HepG2 (cell line): ENCODE data around the gene CFAP73. TPM values are rescaled to one million over a fixed set of nuclear protein-coding genes. Genes with fewer than 3 reads are reported as not detected.
"Not testable (repeated sequence)": the region's sequence is repeated elsewhere in the genome, so short reads cannot be mapped to it uniquely, and the experiment has no call there.

ENCODE experiments used
- ATAC-seq: fragments of 200-7000 bp; cut with Tn5 transposase; 3 replicates; pipeline ENCODE4 v1.9.1; 2020; ENCODE audit warnings: mild to moderate bottlenecking, moderate library complexity
- BruUV-seq: library from RNA; stranded (reverse); fragments of 400-500 nt; replicated peaks from 2 replicates; lab custom pipeline; 2021; lab: Mats Ljungman, UMichigan
- CTCF ChIA-PET: fragments of 300-600 bp; formaldehyde crosslinking; extraction: SDS; loops from one replicate; lab custom pipeline; 2021; ENCODE audit warnings: low total read pairs, inconsistent platforms, low intra/inter-chr PET ratio; lab: Yijun Ruan, JAX
- POLR2A ChIA-PET: fragments of 350-600 bp; sonication (Branson Sonifier 250); formaldehyde crosslinking; loops from one replicate; lab custom pipeline; 2020; ENCODE audit warnings: antibody characterized with exemption, inconsistent platforms; lab: Yijun Ruan, JAX
- DNase-seq: peaks from one replicate; pipeline ENCODE4 v3.0.0-alpha.2; 2015; ENCODE audit warnings: low spot score
- FAIRE-seq: peaks from 3 replicates; lab custom pipeline; 2011; peaks lifted over from hg19 to GRCh38; lab: Jason Lieb, UNC
- H2AFZ ChIP-seq: one replicate; pipeline ENCODE4 v1.6.1; 2011; ENCODE audit warnings: low read length, inconsistent platforms
- H3K27ac ChIP-seq: fragments of 300-600 bp; 3 replicates; pipeline ENCODE4 v1.8.0; 2011; ENCODE audit warnings: mixed run types, mild to moderate bottlenecking, mixed read lengths, low read length, inconsistent platforms; ENCODE audit not compliant: insufficient read depth; ENCODE audit errors: extremely low read length
- H3K27me3 ChIP-seq, 2 experiments: fragments of 200-600 bp in 1 of 2; 2 replicates in 1 of 2; 3 replicates in 1 of 2; pipeline versions ENCODE4 v1.6.0 to v1.8.0; 2011; ENCODE audit warnings: low read length in 2 of 2, mild to moderate bottlenecking in 2 of 2, moderate library complexity in 2 of 2, inconsistent platforms in 1 of 2; ENCODE audit not compliant: insufficient read depth in 2 of 2, control insufficient read depth in 1 of 2
- H3K36me3 ChIP-seq, 2 experiments: fragments of 200-600 bp in 1 of 2; replicated peaks in 1 of 2; 2 replicates in 1 of 2; 3 replicates in 1 of 2; pipeline versions ENCODE4 v1.5.1 to v1.8.0; 2011; ENCODE audit warnings: low read length in 2 of 2, inconsistent platforms in 1 of 2; ENCODE audit not compliant: insufficient read depth in 2 of 2, control insufficient read depth in 1 of 2
- H3K4me1 ChIP-seq: 2 replicates; pipeline ENCODE4 v1.5.1; 2012; ENCODE audit warnings: low read length, inconsistent platforms; ENCODE audit not compliant: insufficient read depth
- H3K4me2 ChIP-seq: 2 replicates; pipeline ENCODE4 v1.6.0; 2011; ENCODE audit warnings: low read depth, low read length, inconsistent platforms
- H3K4me3 ChIP-seq, 3 experiments: fragments of 200-600 bp in 1 of 3; sonication (generic), shearing (Covaris generic) in 1 of 3; replicated peaks in 1 of 3; 2 replicates each; pipeline ENCODE4 v1.5.1; 2011 to 2016; ENCODE audit warnings: low read length in 3 of 3, inconsistent platforms in 2 of 3, low read depth in 2 of 3, mild to moderate bottlenecking in 2 of 3, control low read depth in 1 of 3, mixed read lengths in 1 of 3; ENCODE audit not compliant: insufficient read depth in 1 of 3
- H3K79me2 ChIP-seq: one replicate; pipeline ENCODE4 v1.6.1; 2011; ENCODE audit warnings: low read length, inconsistent platforms; ENCODE audit not compliant: insufficient read depth
- H3K9ac ChIP-seq: 2 replicates; pipeline ENCODE4 v1.6.0; 2011; ENCODE audit warnings: mild to moderate bottlenecking, low read depth, low read length, inconsistent platforms; ENCODE audit not compliant: insufficient read depth
- H3K9me3 ChIP-seq: 2 replicates; pipeline ENCODE4 v1.5.1; 2012; ENCODE audit warnings: mild to moderate bottlenecking, low read length
- H4K20me1 ChIP-seq: 2 replicates; pipeline ENCODE4 v1.6.0; 2011; ENCODE audit warnings: inconsistent platforms, mild to moderate bottlenecking, low read length, moderate library complexity; ENCODE audit not compliant: insufficient read depth
- EED ChIP-seq: sonication (generic); formaldehyde crosslinking; IDR thresholded peaks from 2 replicates; pipeline ENCODE4 v1.5.0; 2020; ENCODE audit warnings: mild to moderate bottlenecking, missing genetic modification reagents
- GABPB1 ChIP-seq: IDR thresholded peaks from 2 replicates; pipeline ENCODE4 v1.6.1; 2016; ENCODE audit warnings: mild to moderate bottlenecking, missing genetic modification reagents, moderate library complexity, missing compliant biosample characterization
- HNRNPL ChIP-seq: fragments of 200-400 bp; formaldehyde crosslinking; IDR thresholded peaks from 2 replicates; pipeline ENCODE4 v1.6.1; 2017; ENCODE audit warnings: mild to moderate bottlenecking, low read depth, low read length
- KLF13 ChIP-seq: sonication (generic); formaldehyde crosslinking; IDR thresholded peaks from 2 replicates; pipeline ENCODE4 v1.4.0; 2020; ENCODE audit warnings: mild to moderate bottlenecking, missing genetic modification reagents
- MNT ChIP-seq: fragments of 450-650 bp; IDR thresholded peaks from 2 replicates; pipeline ENCODE4 v1.6.1; 2016
- RFX5 ChIP-seq: IDR thresholded peaks from 2 replicates; pipeline ENCODE4 v1.6.1; 2011; ENCODE audit warnings: low read depth, low read length, improper control_type of control experiment
- TCF7L2 ChIP-seq: IDR thresholded peaks from 2 replicates; pipeline ENCODE4 v1.6.1; 2011; ENCODE audit warnings: mild to moderate bottlenecking, low read depth, low read length, moderate library complexity
- ZMAT3 ChIP-seq: sonication (generic); formaldehyde crosslinking; conservative IDR thresholded peaks from 2 replicates; pipeline ENCODE4 v1.7.0; 2021; ENCODE audit warnings: missing genetic modification reagents
- ZNF121 ChIP-seq: sonication (generic); formaldehyde crosslinking; IDR thresholded peaks from 2 replicates; pipeline ENCODE4 v1.5.0; 2020; ENCODE audit warnings: mild to moderate bottlenecking, missing genetic modification reagents
- ZNF260 ChIP-seq: sonication (generic); formaldehyde crosslinking; IDR thresholded peaks from 2 replicates; pipeline ENCODE4 v1.4.0; 2020; ENCODE audit warnings: missing genetic modification reagents, low read depth, mild to moderate bottlenecking, borderline replicate concordance
- ZNF350 ChIP-seq: sonication (generic); formaldehyde crosslinking; IDR thresholded peaks from 2 replicates; pipeline ENCODE4 v1.4.0; 2020; ENCODE audit warnings: mild to moderate bottlenecking, low read depth, missing genetic modification reagents, borderline replicate concordance
- WGBS: methylation state at CpG from one replicate; pipeline ENCODE4 v1.1.6; 2017; ENCODE audit warnings: low lambda C conversion rate; 5-methylcytosine and 5-hydroxymethylcytosine counted together
- in situ Hi-C: cut with HindIII; loops from 2 replicates; pipeline ENCODE4 v1.10.0; 2017; ENCODE audit warnings: low pct_unique_long_range_greater_than_20kb; ENCODE audit not compliant: extremely low pct_ligation_motif_present
- intact Hi-C: fragments of 100-400 bp; cut with micrococcal nuclease; formaldehyde crosslinking; loops from one replicate; pipeline ENCODE4 v1.10.0; 2022; ENCODE audit not compliant: unreplicated experiment
- polyA plus RNA-seq, 8 experiments: library from polyadenylated mRNA; depleted of rRNA in 3 of 8; stranded (reverse) in 7 of 8; unstranded in 1 of 8; fragments of >200 nt; fragmentation: Illumina TruSeq in 4 of 8; extraction: Trizol in 4 of 8; gene quantifications; 2 replicates each; pipeline versions ENCODE4 v1.2.1 to v1.2.3, GENCODE V29; 2011 to 2016; ENCODE audit warnings: low read depth in 4 of 8, missing spikeins in 1 of 8, mixed read lengths in 1 of 8; ENCODE audit not compliant: insufficient read depth in 1 of 8
- total RNA-seq, 5 experiments: library from RNA; depleted of rRNA; stranded (reverse); fragments of >200 nt; fragmentation: Illumina TruSeq; extraction: Trizol; gene quantifications; 2 replicates each; pipeline ENCODE4 v1.2.3, GENCODE V29; 2016; ENCODE audit warnings: low read depth in 1 of 5
- TF ChIP-seq, protein P1 (sequence below): IDR thresholded peaks from 2 replicates; pipeline ENCODE4 v1.4.0; 2020; ENCODE audit warnings: mild to moderate bottlenecking, missing genetic modification reagents

The CFAP73 gene
- total and polyA plus RNA-seq, 2 of the 13 experiments (the other 11 are each of a cell fraction or from before 2014, with no cell fraction given): not detected

- WGBS: 23% methylated on average over 3 of the region's 3 CpGs
- H4K20me1 ChIP-seq, H3K4me3 ChIP-seq, H3K79me2 ChIP-seq, H2AFZ ChIP-seq, H3K4me2 ChIP-seq, H3K9me3 ChIP-seq, ATAC-seq, POLR2A ChIA-PET, intact Hi-C loops, H3K36me3 ChIP-seq, H3K9ac ChIP-seq, CTCF ChIA-PET, FAIRE-seq, DNase-seq, in situ Hi-C loops, H3K27ac ChIP-seq, BruUV-seq: not testable (repeated sequence)
- H3K4me1 ChIP-seq: peaks cover 11% of the 10 kb centered on the region
- H3K27me3 ChIP-seq: peaks cover 2 to 14% of the 10 kb centered on the region in 2 experiments; a peak in 4 of 5 replicates
- peak; percentile 85 for TF ChIP-seq ZNF121 (CRISPR knock-in tag)
Observed at GRCh38 chr12:113141716-113142115, 7.8 kb upstream of the CFAP73 start.

DNA sequence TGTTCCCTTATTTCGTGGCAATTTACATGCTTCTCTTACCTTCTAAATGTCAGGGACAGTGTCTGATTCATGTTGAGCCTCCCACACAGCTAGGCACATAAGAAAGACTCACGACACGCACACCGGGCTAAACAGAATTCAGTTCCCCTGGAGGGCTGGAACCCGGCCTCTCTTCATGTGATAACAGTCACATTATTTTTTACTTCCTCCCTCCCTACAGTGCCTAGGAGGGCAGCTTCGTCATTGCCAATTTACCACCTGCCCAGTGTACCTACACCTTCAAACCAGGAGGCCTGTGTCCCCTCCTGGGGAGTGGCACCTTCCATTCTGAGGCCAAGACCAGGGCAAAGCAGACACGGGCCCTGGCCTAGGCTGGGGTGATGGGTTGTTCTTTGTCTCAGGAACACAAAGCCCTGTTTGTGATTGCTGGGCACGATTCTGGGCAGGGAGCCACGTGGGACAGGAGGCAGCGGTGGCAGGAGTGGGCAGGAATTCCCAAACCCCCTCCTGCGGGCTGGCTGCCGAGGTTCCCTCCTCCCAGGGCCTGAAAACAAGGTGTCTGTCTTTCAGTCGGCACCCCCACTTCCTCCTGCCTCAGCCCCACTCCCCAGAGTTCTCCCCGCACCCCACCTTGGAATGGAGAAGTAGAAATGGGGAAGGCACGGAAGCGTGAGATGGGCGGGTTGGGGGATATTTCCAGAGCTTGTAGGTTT lies 7.2 kb upstream of the CFAP73 start:
- no peaks in the 10 kb centered on the region for H3K79me2 ChIP-seq
- 13% methylated on average over 17 of the region's 17 CpGs for WGBS
- no peak for TF ChIP-seq RFX5
- TF ChIP-seq TCF7L2: no peak
- no peak for TF ChIP-seq ZNF350 (CRISPR knock-in tag)
- TF ChIP-seq KLF13: no peak
- TF ChIP-seq ZMAT3: no peak
- TF ChIP-seq ZNF260 (CRISPR knock-in tag): no peak
- TF ChIP-seq, protein P1, sequence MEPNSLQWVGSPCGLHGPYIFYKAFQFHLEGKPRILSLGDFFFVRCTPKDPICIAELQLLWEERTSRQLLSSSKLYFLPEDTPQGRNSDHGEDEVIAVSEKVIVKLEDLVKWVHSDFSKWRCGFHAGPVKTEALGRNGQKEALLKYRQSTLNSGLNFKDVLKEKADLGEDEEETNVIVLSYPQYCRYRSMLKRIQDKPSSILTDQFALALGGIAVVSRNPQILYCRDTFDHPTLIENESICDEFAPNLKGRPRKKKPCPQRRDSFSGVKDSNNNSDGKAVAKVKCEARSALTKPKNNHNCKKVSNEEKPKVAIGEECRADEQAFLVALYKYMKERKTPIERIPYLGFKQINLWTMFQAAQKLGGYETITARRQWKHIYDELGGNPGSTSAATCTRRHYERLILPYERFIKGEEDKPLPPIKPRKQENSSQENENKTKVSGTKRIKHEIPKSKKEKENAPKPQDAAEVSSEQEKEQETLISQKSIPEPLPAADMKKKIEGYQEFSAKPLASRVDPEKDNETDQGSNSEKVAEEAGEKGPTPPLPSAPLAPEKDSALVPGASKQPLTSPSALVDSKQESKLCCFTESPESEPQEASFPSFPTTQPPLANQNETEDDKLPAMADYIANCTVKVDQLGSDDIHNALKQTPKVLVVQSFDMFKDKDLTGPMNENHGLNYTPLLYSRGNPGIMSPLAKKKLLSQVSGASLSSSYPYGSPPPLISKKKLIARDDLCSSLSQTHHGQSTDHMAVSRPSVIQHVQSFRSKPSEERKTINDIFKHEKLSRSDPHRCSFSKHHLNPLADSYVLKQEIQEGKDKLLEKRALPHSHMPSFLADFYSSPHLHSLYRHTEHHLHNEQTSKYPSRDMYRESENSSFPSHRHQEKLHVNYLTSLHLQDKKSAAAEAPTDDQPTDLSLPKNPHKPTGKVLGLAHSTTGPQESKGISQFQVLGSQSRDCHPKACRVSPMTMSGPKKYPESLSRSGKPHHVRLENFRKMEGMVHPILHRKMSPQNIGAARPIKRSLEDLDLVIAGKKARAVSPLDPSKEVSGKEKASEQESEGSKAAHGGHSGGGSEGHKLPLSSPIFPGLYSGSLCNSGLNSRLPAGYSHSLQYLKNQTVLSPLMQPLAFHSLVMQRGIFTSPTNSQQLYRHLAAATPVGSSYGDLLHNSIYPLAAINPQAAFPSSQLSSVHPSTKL (CRISPR knock-in tag): no peak
- TF ChIP-seq EED (CRISPR knock-in tag): no peak
- peak; percentile 31; the same call in 1 of the 2 replicates for TF ChIP-seq MNT
- TF ChIP-seq GABPB1: no peak
- peak; percentile 88 for TF ChIP-seq HNRNPL

More for the DNA sequence above, 7.2 kb upstream of the CFAP73 start:
- Histone ChIP-seq H3K27me3 (peaks cover 2 to 14% of the 10 kb centered on the region in 2 experiments; a peak in 4 of 5 replicates), H3K9ac (no peak overlapping the region), H2AFZ (no peak overlapping the region), H3K36me3 (no peaks in the 10 kb centered on the region), H3K27ac (no peak overlapping the region), H4K20me1 (no peaks in the 10 kb centered on the region), H3K9me3 (no peaks in the 10 kb centered on the region), H3K4me1 (peaks cover 11% of the 10 kb centered on the region), H3K4me2 (peak overlapping the region; percentile 4; the same call in 1 of the 2 replicates), H3K4me3 (no peak overlapping the region)
- peak; percentile 17 for DNase-seq
- BruUV-seq: no TSS peak
- peak; percentile 37 for ATAC-seq
- no peak for FAIRE-seq
- in situ Hi-C loops: no loop called here
- CTCF ChIA-PET: no interaction called here
- intact Hi-C loops: no loop called here
- POLR2A ChIA-PET: no interaction called here
